K562 (cell line): ENCODE data around the gene SPRED2. TPM values are rescaled to one million over a fixed set of nuclear protein-coding genes. Genes with fewer than 3 reads are reported as not detected.

Source experiments
- ATAC-seq: fragments of 200-7000 bp; cut with Tn5 transposase; 3 replicates; pipeline ENCODE4 v1.9.1; 2020; ENCODE audit warnings: moderate library complexity
- BruUV-seq: library from RNA; stranded (reverse); fragments of 400-500 nt; replicated peaks from 2 replicates; lab custom pipeline; 2021; lab: Mats Ljungman, UMichigan
- CTCF ChIA-PET: fragments of 300-600 bp; formaldehyde crosslinking; extraction: SDS; loops from one replicate; lab custom pipeline; 2021; ENCODE audit warnings: low intra/inter-chr PET ratio; lab: Yijun Ruan, JAX
- POLR2A ChIA-PET: fragments of 300-600, 350-650 bp; sonication (Branson Sonifier 250); formaldehyde crosslinking; extraction: SDS; loops from one replicate; lab custom pipeline; 2021; ENCODE audit warnings: antibody characterized with exemption, inconsistent platforms; lab: Yijun Ruan, JAX
- DNase-seq, 4 experiments: peaks; one replicate each; pipeline versions ENCODE4 v3.0.0 to v3.0.0-alpha.2; 2011 to 2018; ENCODE audit warnings: low spot score in 3 of 4, mixed read lengths in 3 of 4; ENCODE audit errors: extremely low read depth in 1 of 4
- FAIRE-seq: peaks from 2 replicates; lab custom pipeline; 2011; peaks lifted over from hg19 to GRCh38; lab: Jason Lieb, UNC
- H2AFZ ChIP-seq: 2 replicates; pipeline ENCODE4 v1.6.0; 2011; ENCODE audit warnings: low read depth, low read length, control low read depth, inconsistent platforms
- H3K27ac ChIP-seq: fragments of 200-600 bp; 3 replicates; pipeline ENCODE4 v1.8.0; 2011; ENCODE audit warnings: low read depth, mild to moderate bottlenecking, control low read depth, inconsistent platforms, low read length, moderate library complexity, mixed read lengths; ENCODE audit errors: extremely low read depth
- H3K27me3 ChIP-seq, 2 experiments: fragments of 300-600 bp in 1 of 2; 2 replicates in 1 of 2; 3 replicates in 1 of 2; pipeline versions ENCODE4 v1.6.0 to v1.8.0; 2011; ENCODE audit warnings: inconsistent platforms in 2 of 2, low read length in 2 of 2, mild to moderate bottlenecking in 1 of 2, mixed read lengths in 1 of 2, moderate library complexity in 1 of 2; ENCODE audit not compliant: control insufficient read depth in 2 of 2, insufficient read depth in 2 of 2
- H3K36me3 ChIP-seq: fragments of 300-600 bp; 3 replicates; pipeline ENCODE4 v1.8.0; 2011; ENCODE audit warnings: mild to moderate bottlenecking, low read length, inconsistent platforms; ENCODE audit not compliant: control insufficient read depth, insufficient read depth
- H3K4me1 ChIP-seq, 2 experiments: fragments of 200-600 bp in 1 of 2; replicated peaks in 1 of 2; 2 replicates in 1 of 2; 3 replicates in 1 of 2; pipeline versions ENCODE4 v1.5.1 to v1.8.0; 2011; ENCODE audit warnings: inconsistent platforms in 2 of 2, low read length in 2 of 2, mild to moderate bottlenecking in 1 of 2, mixed read lengths in 1 of 2, moderate library complexity in 1 of 2; ENCODE audit not compliant: control insufficient read depth in 2 of 2, insufficient read depth in 2 of 2
- H3K4me2 ChIP-seq: 2 replicates; pipeline ENCODE4 v1.6.1; 2011; ENCODE audit warnings: low read length, control low read depth, inconsistent platforms, mixed read lengths; ENCODE audit not compliant: insufficient read depth
- H3K4me3 ChIP-seq: fragments of 200-600 bp; sonication (generic), shearing (Covaris generic); 2 replicates; pipeline ENCODE4 v1.5.1; 2016; ENCODE audit warnings: control low read depth, inconsistent platforms
- H3K79me2 ChIP-seq: fragments of 200-600 bp; 3 replicates; pipeline ENCODE4 v1.8.0; 2011; ENCODE audit warnings: low read length, inconsistent platforms; ENCODE audit not compliant: control insufficient read depth, insufficient read depth
- H3K9ac ChIP-seq, 2 experiments: 2 replicates each; pipeline versions ENCODE4 v1.6.0 to v1.6.1; 2011; ENCODE audit warnings: low read depth in 2 of 2, low read length in 2 of 2, control low read depth in 1 of 2, inconsistent platforms in 1 of 2, mild to moderate bottlenecking in 1 of 2, mixed read lengths in 1 of 2; ENCODE audit not compliant: insufficient read depth in 1 of 2
- H3K9me1 ChIP-seq: one replicate; pipeline ENCODE4 v1.6.0; 2011; ENCODE audit warnings: inconsistent platforms, mild to moderate bottlenecking, low read length, moderate library complexity; ENCODE audit not compliant: control insufficient read depth, insufficient read depth
- H3K9me3 ChIP-seq: replicated peaks from 2 replicates; pipeline ENCODE4 v1.5.1; 2011; ENCODE audit warnings: low read depth, low read length, inconsistent platforms; ENCODE audit not compliant: control insufficient read depth, insufficient read depth
- H4K20me1 ChIP-seq: replicated peaks from 2 replicates; pipeline ENCODE4 v1.6.1; 2011; ENCODE audit warnings: low read length, inconsistent platforms, mixed read lengths; ENCODE audit not compliant: control insufficient read depth, insufficient read depth
- CBX1 ChIP-seq: sonication (generic); IDR thresholded peaks from 2 replicates; pipeline ENCODE4 v1.6.1; 2016; ENCODE audit warnings: antibody characterized with exemption, low read depth, mild to moderate bottlenecking
- EGR1 ChIP-seq: fragments of 450-650 bp; conservative IDR thresholded peaks from 2 replicates; pipeline ENCODE4 v1.6.1; 2017; ENCODE audit warnings: mild to moderate bottlenecking
- RUNX1 ChIP-seq: sonication (generic); IDR thresholded peaks from 2 replicates; pipeline ENCODE4 v1.6.1; 2016; ENCODE audit warnings: antibody characterized with exemption, low read depth
- WGBS: fragments of 100-300 bp; shearing (Covaris generic); methylation state at CpG from one replicate; pipeline ENCODE4 v1.1.6; 2016; ENCODE audit warnings: low coverage, mixed read lengths; ENCODE audit not compliant: insufficient coverage; ENCODE audit errors: missing lambda C conversion rate; 5-methylcytosine and 5-hydroxymethylcytosine counted together
- in situ Hi-C: fragments of 300-500 bp; cut with MboI; formaldehyde crosslinking; loops from 4 replicates; pipeline ENCODE4 v1.15.0; 2018; ENCODE audit warnings: inconsistent platforms, mixed read lengths
- intact Hi-C: fragments of 100-400 bp; cut with micrococcal nuclease; formaldehyde crosslinking; loops from 2 replicates; pipeline ENCODE4 v1.14.2; 2022
- polyA plus RNA-seq, 8 experiments: library from polyadenylated mRNA; depleted of rRNA in 4 of 8; stranded (reverse) in 5 of 8; unstranded in 3 of 8; fragments of >200 nt; fragmentation: Nextera tagmentation in 2 of 8; fragmentation: Illumina TruSeq in 1 of 8; extraction: Ambion mirVana in 2 of 8; extraction: Trizol in 1 of 8; gene quantifications; 2 replicates each; pipeline versions ENCODE4 v1.2.1 to v1.2.3, GENCODE V29; 2011 to 2014; ENCODE audit warnings: inconsistent platforms in 1 of 8, missing spikeins in 1 of 8
- total RNA-seq, 7 experiments: library from RNA; depleted of rRNA in 6 of 7; stranded (reverse); fragments of >200 nt in 6 of 7; fragmentation: Illumina TruSeq in 2 of 7; extraction: Trizol in 2 of 7; gene quantifications; 2 replicates each; pipeline versions ENCODE4 v1.2.1 to v1.2.3, GENCODE V29; 2011 to 2021; ENCODE audit warnings: low replicate concordance in 1 of 7
- TF ChIP-seq, protein P1 (sequence below): fragments of 250-450 bp; sonication (Bioruptor Pico); IDR thresholded peaks from 2 replicates; pipeline ENCODE4 v1.4.0; 2020; ENCODE audit warnings: borderline replicate concordance
- TF ChIP-seq, protein P2 (sequence below), 2 experiments: IDR thresholded peaks; 2 replicates each; pipeline ENCODE4 v1.6.1; 2011; ENCODE audit warnings: borderline replicate concordance in 1 of 2, control low read depth in 1 of 2, low read depth in 1 of 2, low read length in 1 of 2, mild to moderate bottlenecking in 1 of 2, mixed read lengths in 1 of 2, moderate library complexity in 1 of 2; ENCODE audit not compliant: insufficient read depth in 1 of 2, insufficient read length in 1 of 2, poor library complexity in 1 of 2, severe bottlenecking in 1 of 2; ENCODE audit errors: extremely low read depth in 1 of 2

The SPRED2 gene
- total and polyA plus RNA-seq, 9 of the 15 experiments (the other 6 are each of a cell fraction or from before 2014, with no cell fraction given), result 4.6 to 50.8 (median 14.1) TPM

DNA sequence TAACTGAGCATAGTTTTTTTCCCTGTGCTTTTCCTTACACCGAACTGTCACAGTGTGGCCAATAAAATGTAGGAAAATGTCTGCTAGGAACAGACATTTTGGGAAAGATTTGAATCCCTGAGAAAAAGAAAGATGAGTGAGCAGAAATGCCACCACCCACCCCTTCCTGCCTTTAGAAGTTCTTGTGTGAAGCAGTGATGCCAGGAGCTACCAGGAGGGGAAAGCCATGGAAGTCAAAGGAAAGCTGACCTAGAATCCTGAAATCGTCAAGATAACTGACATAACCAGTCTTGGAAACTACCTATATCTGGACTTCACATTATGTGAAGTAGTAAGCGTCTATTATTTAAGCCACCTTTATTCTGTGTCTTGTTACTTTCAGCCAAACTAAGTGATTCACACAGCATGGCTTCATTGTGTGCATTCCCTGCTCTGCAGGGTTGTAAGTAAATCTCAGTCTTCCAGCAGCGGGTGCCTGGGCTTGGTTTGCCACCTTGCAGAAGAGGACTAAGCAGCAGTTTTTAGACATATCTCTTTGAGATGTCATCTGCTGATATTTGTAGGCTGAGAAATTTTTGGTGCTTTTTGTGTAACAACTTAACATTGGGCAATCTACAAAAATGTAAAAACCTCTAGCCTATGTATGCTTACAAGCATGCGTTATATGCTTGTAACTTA is 11.2 kb upstream of the SPRED2 start (continued):
- TF ChIP-seq, protein P1, sequence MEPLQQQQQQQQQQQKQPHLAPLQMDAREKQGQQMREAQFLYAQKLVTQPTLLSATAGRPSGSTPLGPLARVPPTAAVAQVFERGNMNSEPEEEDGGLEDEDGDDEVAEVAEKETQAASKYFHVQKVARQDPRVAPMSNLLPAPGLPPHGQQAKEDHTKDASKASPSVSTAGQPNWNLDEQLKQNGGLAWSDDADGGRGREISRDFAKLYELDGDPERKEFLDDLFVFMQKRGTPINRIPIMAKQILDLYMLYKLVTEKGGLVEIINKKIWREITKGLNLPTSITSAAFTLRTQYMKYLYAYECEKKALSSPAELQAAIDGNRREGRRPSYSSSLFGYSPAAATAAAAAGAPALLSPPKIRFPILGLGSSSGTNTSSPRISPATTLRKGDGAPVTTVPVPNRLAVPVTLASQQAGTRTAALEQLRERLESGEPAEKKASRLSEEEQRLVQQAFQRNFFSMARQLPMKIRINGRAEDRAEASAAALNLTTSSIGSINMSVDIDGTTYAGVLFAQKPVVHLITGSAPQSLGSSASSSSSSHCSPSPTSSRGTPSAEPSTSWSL (CRISPR knock-in tag), result no peak
- TF ChIP-seq, protein P2, sequence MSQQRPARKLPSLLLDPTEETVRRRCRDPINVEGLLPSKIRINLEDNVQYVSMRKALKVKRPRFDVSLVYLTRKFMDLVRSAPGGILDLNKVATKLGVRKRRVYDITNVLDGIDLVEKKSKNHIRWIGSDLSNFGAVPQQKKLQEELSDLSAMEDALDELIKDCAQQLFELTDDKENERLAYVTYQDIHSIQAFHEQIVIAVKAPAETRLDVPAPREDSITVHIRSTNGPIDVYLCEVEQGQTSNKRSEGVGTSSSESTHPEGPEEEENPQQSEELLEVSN (IDR thresholded peaks at IDR 0.05; ENCODE audit: borderline replicate concordance in 1 of 2, extremely low read depth in 1 of 2, insufficient read depth in 1 of 2, insufficient read length in 1 of 2, low read depth in 1 of 2, low read length in 1 of 2, poor library complexity in 1 of 2, severe bottlenecking in 1 of 2), result no peak
- TF ChIP-seq, all 486 proteins: peak for 0

DNA sequence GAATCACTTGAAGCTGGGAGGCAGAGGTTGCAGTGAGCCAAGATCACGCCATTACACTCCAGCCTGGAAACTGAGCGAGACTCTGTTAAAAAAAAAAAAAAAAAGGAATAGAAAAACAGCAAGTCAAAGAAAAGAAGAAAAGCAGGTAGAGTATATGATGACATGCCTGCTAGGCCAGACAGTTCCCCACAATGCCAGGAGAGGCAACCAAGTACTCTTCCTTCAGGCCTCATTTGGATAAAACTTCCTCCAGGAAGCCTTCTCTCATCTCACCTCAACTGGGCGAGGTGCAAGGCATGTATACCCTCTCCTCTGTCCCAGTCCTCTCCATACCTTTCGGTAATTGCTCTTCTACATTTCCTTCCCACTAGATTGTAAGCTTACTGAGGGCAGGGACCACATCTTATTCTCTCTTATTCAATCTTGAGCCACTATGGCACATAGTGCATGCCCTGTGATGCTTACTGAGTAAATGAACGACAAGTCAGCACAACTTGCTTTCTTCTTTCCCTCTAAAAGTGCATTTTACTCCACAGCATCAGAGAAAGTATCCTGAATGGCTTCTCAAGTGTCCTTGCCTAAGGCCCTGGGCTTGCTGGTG is 10.1 kb upstream of the SPRED2 start:
- H3K9me1 ChIP-seq, result no peaks in the 10 kb centered on the region
- CTCF ChIA-PET, result no interaction called here
- ATAC-seq, result no peak
- DNase-seq, result no peak
- H3K9me3 ChIP-seq, result peaks cover 5% of the 10 kb centered on the region; the same call in 1 of the 2 replicates
- H3K4me1 ChIP-seq, result peaks cover 7 to 12% of the 10 kb centered on the region in 2 experiments; a peak in 3 of 5 replicates
- H2AFZ ChIP-seq, result no peak overlapping the region
- no peaks in the 10 kb centered on the region for H3K27me3 ChIP-seq
- intact Hi-C loops (no loop called here), in situ Hi-C loops (no loop called here)
- BruUV-seq, result no TSS peak
- H3K9ac ChIP-seq, result no peak overlapping the region
- H3K4me2 ChIP-seq, result no peak overlapping the region
- H3K36me3 ChIP-seq, result no peaks in the 10 kb centered on the region
- FAIRE-seq, result no peak
- H3K27ac ChIP-seq, result no peak overlapping the region
- 54% methylated on average over 4 of the region's 5 CpGs for WGBS
- no peaks in the 10 kb centered on the region for H4K20me1 ChIP-seq
- no peak overlapping the region for H3K4me3 ChIP-seq
- POLR2A ChIA-PET, result no interaction called here
- H3K79me2 ChIP-seq, result peaks cover 6% of the 10 kb centered on the region
- TF ChIP-seq RUNX1, result no peak
- peak; percentile 37; the same call in 1 of the 2 replicates for TF ChIP-seq CBX1
- TF ChIP-seq EGR1, result no peak
